T-helper 1 cell treated with Interleukin-12 subunit alpha and Interleukin-12 subunit beta and Interleukin-4 antibody, amounts not matched to agents 30 μg/mL and 1 μg/mL, for 36 hours (primary cell): ENCODE data around the gene NANOS3.

Experiments used
- H3K27ac Mint-ChIP-seq: one replicate; pipeline ENCODE4 v1.8.0; 2021; ENCODE audit warnings: mild to moderate bottlenecking, mixed read lengths
- H3K27me3 Mint-ChIP-seq: one replicate; pipeline ENCODE4 v1.8.0; 2021; ENCODE audit warnings: low read depth, mixed read lengths
- H3K36me3 Mint-ChIP-seq: one replicate; pipeline ENCODE4 v1.8.0; 2021; ENCODE audit warnings: low read depth, mixed read lengths
- H3K4me1 Mint-ChIP-seq: one replicate; pipeline ENCODE4 v1.8.0; 2021; ENCODE audit warnings: low read depth, mixed read lengths
- H3K4me3 Mint-ChIP-seq: one replicate; pipeline ENCODE4 v1.8.0; 2021; ENCODE audit warnings: mild to moderate bottlenecking, moderate library complexity, mixed read lengths
- H3K9me3 Mint-ChIP-seq: one replicate; pipeline ENCODE4 v1.8.0; 2021; ENCODE audit warnings: mixed read lengths

NANOS3 gene

DNA sequence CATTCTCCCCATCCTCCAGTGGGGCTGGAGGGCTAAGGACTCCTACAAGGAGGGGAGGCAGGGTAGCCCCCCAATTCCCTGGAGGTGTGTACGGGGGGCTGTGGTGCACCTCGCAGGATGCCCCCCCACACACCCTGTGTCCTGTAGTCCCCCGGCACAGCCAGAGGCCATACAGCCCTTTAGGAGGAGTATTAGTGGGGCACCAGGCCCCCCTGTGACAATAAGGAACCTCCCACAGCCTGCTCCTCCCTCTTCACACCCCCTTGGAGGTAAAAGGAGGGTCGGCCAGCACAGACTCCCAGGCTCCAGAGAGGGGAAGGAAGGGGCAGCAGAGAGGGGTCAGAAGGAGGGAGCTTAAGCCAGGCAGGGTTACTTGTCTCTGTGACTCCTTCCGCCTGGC, at the start of gene NANOS3:
Gene NANOS3, plus strand, starts transcription at position 301 of the 400 bp plus-strand sequence. CDS start 115 bp downstream, outside the sequence.
- H3K9me3 Mint-ChIP-seq = no peaks in the 10 kb centered on the region
- peaks cover 4% of the 10 kb centered on the region for H3K27me3 Mint-ChIP-seq
- H3K36me3 Mint-ChIP-seq = no peaks in the 10 kb centered on the region
- H3K4me1 Mint-ChIP-seq = peaks cover 17% of the 10 kb centered on the region
- no peak within 1 kb of the TSS for H3K4me3 Mint-ChIP-seq
- H3K27ac Mint-ChIP-seq = no peak within 1 kb of the TSS

DNA sequence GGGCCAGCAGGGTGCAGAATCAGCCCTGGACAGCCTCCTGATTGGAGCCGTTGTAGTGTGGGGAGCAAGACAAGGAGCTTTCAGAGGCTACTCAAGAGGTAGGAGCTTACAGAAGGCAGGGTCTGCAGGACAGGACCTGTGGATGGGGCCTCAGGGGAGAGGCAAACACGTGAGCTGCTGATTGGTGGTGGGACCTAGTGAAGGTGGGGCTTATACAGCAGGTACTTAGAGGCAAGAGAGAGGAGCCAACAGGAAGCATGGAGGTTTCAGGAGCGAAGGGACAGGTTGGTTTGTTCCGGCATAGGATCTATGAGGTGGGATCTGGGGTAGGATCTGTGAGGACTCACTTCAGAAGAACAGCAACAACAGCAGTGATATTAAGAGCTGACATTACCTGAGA, 49.3 kb upstream of the NANOS3 start:
- H3K4me1 Mint-ChIP-seq = peaks cover 11% of the 10 kb centered on the region
- peaks cover 16% of the 10 kb centered on the region for H3K36me3 Mint-ChIP-seq
- H3K27me3 Mint-ChIP-seq = no peaks in the 10 kb centered on the region
- no peaks in the 10 kb centered on the region for H3K9me3 Mint-ChIP-seq
- H3K27ac Mint-ChIP-seq = no peak overlapping the region
- no peak overlapping the region for H3K4me3 Mint-ChIP-seq

DNA sequence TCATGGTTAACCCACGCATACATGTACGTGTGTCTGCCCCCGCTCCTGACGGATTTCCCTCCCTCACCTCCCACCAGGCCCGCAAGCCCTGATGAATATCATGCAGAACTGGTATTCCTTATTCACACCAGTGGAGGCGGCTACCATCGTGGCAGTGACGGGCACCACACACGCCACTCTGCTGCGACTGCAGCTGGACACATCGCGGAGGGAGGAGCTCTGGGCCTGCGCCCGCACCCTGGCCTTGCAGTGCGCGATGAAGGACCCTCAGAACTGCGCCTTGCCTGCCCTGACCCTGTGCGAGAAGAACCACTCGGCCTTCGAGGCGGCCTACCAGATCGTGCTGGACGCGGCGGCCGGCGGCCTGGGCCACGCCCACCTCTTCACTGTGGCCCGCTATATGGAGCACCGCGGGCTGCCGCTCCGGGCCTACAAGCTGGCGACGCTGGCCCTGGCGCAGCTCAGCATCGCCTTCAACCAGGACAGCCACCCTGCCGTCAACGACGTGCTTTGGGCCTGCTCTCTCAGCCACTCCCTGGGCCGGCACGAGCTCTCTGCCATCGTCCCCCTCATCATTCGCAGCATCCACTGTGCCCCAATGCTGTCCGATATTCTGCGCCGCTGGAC, 46.7 kb upstream of the NANOS3 start:
- no peaks in the 10 kb centered on the region for H3K27me3 Mint-ChIP-seq
- no peaks in the 10 kb centered on the region for H3K9me3 Mint-ChIP-seq
- H3K36me3 Mint-ChIP-seq = peaks cover 17% of the 10 kb centered on the region
- H3K4me3 Mint-ChIP-seq = no peak overlapping the region
- H3K27ac Mint-ChIP-seq = no peak overlapping the region
- H3K4me1 Mint-ChIP-seq = peaks cover 24% of the 10 kb centered on the region

DNA sequence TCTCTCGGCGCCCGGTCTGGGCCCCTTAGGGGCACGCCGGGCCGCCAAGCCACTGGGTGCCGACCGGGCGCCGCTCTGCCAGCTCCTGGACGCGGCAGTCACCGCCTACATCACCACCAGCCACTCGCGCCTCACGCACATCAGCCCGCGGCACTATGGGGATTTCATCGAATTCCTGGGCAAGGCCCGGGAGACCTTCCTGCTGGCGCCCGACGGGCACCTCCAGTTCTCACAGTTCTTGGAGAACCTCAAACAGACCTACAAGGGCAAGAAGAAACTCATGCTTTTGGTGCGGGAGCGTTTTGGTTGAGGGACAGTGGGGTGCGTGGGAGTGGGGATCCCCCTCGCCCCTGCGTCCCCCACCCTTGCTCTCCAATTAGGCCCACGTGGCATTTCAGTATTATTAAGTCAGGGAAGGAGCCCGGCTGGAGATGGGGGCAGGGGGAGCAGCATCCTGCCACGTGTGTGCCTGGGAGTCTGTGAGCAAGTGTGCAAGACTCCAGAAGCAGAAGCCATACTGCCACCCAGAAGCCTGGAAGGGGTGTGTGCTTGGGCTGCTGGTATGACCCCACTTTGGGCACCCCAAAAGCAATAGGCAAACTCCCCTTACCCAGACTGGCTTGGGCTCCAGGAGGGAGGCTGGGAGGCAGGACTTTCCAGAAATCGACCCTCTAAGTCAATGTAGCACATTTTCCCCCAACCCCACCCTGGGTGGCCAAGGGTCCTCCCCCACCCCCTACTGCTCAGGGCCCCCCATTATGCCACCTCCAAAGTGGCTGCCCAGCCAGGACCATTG, 46.0 kb upstream of the NANOS3 start:
- Mint-ChIP-seq H3K36me3 (peaks cover 14% of the 10 kb centered on the region), H3K4me1 (peaks cover 22% of the 10 kb centered on the region), H3K27ac (no peak overlapping the region), H3K27me3 (no peaks in the 10 kb centered on the region), H3K4me3 (no peak overlapping the region), H3K9me3 (no peaks in the 10 kb centered on the region)

DNA sequence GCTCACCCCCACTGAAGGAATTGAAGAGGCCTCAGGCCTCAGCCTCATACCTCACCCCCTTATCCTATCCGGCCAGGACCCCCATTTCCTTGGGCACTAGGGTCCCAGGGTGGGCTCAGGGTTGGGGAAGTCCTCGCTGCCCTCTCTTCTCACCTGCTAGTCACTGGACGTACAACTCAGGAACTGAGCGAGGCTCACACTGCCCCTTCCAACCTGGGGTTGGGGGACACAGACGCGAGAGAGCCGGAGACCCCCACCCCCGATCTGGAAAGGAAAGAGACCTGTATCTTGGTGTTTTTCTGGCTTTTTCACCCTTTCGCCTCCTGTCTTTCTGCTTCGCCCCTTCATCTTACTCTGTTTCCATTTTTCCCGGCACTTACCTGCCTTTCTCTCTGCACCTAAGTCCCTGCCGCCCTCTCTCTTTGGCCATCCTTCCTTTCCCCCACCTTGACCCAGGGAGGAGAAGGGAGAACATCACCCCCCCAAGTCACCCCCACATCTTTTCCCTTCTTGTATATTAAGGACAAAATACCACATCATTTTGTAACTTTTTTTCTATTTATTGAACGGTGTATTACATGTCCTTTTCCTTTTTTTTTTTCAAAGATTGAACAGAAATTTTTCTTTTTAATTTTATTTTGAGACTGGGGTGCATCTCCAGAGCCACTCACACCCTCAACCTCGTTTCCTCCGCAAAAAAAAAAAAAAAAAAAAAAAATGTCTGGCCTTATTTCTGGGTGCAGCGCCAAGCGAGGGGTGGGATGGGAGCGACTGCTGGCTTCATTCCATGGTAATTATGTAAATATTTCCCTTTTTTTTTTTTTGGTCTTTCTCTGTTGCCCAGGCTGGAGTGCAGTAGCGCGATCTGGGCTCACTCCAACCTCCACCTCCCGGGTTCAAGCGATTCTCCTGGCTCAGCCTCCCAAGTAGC, 45.1 kb upstream of the NANOS3 start:
- peaks cover 11% of the 10 kb centered on the region for H3K36me3 Mint-ChIP-seq

DNA sequence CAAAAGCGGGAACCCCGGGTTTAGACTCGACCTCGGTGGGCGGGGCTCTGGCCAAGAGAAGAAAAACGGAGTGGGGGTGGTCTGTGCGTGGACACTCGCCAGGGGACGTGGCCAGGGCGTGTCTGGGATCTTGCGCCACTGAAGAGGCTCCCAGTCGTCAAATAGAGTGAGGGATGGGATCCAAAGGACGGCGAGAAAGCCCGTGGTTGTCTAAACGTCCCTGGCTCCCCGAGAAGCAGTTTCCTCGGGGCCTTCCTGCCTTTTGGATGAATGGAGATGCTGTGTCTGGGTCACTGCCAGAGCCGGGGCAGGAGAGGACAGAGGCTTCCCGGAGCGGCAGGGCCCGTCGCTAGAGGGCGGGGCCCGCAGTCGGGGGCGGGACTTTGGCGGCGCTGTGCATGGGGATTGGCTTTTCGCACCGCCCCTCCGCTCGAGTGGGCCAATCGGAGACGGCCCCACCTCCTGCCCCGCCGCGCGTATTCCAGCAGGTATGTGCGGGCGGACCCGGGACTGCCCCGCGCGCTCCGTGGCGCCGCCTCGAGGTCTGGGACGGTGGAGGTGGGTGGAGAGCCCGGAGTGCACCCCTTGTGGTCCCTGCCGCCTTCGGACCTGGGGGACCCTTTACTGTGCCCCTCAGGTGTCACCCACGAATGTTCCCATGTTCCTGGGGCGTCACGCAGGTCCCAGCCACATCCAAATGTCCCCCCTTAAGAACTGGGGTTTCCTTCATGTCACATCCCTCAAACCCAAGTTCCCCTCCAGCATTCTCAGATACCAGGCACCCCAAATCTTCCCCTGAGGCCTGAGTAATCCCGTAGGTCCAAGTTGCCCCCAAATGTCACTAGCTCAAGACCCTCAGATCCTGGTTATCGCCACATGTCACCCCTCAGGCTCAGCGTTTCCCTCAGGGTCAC, 43.3 kb upstream of the NANOS3 start:
- Mint-ChIP-seq H3K4me1 (peaks cover 33% of the 10 kb centered on the region), H3K36me3 (peaks cover 15% of the 10 kb centered on the region), H3K4me3 (peak overlapping the region; percentile 83)

More for the DNA sequence above, 45.1 kb upstream of the NANOS3 start:
- Mint-ChIP-seq H3K27ac (peak overlapping the region; percentile 69), H3K4me1 (peaks cover 24% of the 10 kb centered on the region), H3K27me3 (no peaks in the 10 kb centered on the region), H3K9me3 (no peaks in the 10 kb centered on the region), H3K4me3 (no peak overlapping the region)

DNA sequence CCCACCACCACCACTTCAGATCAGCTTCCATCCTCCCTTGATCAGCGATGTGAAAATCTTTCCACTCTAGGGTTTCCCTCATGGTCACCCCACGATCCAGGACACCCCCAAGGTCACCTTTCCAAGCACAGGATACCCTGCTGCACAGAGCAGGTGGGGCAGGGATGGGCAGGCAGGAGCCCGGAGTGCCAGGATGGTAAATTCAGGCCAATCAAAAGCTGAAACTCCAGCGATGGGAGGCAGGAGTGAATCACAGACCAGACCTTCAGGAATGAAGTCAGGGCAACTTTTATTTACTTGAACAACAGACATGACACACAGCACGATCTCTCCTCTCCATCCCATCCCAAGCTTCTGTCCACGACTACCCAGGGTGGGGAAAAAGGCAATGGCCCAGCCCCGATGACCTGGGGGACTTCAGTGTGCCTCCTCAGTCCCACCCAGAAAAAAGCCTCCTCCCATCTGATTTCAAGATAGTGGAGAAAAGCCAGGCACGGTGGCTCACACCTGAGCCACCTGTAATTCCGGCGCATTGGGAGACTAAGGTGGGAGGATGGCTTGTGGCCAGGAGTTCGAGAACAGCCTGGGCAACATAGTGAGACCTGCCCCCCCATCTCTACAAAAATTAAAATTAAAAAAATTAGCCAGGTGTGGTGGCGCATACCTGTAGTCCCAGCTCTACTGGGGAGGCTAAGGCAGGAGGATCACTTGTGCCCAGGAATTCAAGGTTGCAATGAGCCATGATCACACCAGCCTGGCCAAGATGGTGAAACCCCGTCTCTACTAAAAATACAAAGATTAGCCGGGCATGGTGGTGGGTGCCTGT, 42.5 kb upstream of the NANOS3 start:
- Mint-ChIP-seq H3K27ac (peak overlapping the region; percentile 83), H3K4me3 (peak overlapping the region; percentile 75), H3K27me3 (no peaks in the 10 kb centered on the region), H3K36me3 (peaks cover 15% of the 10 kb centered on the region), H3K4me1 (peaks cover 37% of the 10 kb centered on the region), H3K9me3 (no peaks in the 10 kb centered on the region)

More for the DNA sequence above, 43.3 kb upstream of the NANOS3 start:
- Mint-ChIP-seq H3K27me3 (no peaks in the 10 kb centered on the region), H3K27ac (peak overlapping the region; percentile 83), H3K9me3 (no peaks in the 10 kb centered on the region)

DNA sequence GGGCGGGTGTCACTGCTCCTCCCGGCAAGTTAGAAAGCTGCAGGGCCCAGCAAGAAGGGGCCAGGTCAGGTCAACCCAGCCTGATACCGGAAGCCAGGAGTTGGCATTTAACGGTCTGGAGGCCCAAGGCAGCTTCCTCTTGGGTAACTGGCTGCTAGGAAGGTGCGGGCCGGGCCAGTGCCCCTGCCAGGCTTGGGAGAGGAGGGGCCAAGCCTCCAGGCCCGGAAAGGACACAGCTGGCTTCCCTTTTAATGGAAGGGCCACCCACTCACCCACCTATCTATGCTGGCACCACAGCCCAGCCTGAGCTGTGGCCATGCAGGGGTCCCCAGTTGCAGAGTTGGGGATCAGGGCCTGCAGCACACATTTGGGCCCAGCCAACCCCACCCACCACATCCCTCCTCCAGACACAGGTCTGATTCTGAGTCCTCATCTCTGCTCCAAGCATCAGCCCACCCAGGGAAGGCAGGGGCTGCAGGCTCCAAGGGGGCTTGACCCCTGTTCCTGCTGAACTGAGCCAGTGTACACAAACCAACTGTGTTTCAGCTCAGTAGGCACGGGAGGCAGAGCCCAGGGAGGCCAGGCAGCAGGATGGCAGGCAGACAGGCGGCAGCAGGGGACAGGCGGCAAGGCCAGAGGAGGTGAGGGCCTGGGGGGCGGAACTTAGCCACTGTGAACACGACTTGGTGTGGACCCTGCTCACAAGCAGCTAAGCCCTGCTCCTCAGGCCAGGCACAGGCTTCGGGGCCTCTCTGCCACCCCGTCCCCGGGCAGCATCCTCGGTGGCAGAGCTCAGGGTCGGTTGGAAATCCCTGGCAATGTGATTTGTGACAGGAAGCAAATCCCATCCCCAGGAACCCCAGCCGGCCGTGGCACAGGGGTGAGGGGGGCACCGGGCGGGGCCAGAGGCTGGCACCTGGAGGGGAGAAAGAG, 40.9 kb upstream of the NANOS3 start:
- H3K4me3 Mint-ChIP-seq = peak overlapping the region; percentile 80
- peaks cover 22% of the 10 kb centered on the region for H3K36me3 Mint-ChIP-seq
- H3K27ac Mint-ChIP-seq = peak overlapping the region; percentile 97
- no peaks in the 10 kb centered on the region for H3K9me3 Mint-ChIP-seq
- peaks cover 43% of the 10 kb centered on the region for H3K4me1 Mint-ChIP-seq
- H3K27me3 Mint-ChIP-seq = no peaks in the 10 kb centered on the region

DNA sequence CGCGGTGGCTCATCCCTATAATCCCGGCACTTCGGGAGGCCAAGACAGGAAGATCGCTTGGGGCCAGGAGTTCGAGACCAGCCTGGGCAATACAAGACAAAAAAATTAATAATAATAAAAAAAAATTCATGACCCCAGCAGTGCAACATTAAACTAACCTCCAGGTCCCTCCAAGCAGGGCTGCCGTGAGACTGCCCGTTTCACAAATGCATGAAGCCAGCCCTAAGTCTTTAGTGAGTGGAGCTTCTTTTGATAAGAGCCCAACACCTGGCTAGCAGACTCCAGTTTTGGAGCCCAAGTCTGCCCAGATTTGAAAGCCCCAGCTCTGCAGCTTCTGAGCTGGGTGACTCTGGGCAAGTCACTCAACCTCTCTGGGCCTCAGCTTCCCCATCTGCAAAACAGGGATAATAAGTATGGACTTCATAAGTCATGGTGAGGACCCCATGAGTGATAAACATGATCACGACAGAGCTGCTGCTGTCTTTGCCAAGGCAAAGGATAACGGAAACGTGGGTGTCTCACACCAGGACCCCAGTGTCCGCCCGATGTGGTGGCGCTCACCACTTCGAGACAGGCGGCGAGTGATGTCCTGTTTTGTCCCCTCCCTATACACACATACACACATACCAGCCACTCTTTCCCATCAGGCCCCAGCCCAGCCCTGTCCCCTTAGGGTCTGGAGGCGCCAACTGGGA, 38.4 kb upstream of the NANOS3 start:
- Mint-ChIP-seq H3K27me3 (no peaks in the 10 kb centered on the region), H3K27ac (peak overlapping the region; percentile 90), H3K4me3 (peak overlapping the region; percentile 93), H3K4me1 (peaks cover 37% of the 10 kb centered on the region), H3K36me3 (peaks cover 22% of the 10 kb centered on the region), H3K9me3 (no peaks in the 10 kb centered on the region)

DNA sequence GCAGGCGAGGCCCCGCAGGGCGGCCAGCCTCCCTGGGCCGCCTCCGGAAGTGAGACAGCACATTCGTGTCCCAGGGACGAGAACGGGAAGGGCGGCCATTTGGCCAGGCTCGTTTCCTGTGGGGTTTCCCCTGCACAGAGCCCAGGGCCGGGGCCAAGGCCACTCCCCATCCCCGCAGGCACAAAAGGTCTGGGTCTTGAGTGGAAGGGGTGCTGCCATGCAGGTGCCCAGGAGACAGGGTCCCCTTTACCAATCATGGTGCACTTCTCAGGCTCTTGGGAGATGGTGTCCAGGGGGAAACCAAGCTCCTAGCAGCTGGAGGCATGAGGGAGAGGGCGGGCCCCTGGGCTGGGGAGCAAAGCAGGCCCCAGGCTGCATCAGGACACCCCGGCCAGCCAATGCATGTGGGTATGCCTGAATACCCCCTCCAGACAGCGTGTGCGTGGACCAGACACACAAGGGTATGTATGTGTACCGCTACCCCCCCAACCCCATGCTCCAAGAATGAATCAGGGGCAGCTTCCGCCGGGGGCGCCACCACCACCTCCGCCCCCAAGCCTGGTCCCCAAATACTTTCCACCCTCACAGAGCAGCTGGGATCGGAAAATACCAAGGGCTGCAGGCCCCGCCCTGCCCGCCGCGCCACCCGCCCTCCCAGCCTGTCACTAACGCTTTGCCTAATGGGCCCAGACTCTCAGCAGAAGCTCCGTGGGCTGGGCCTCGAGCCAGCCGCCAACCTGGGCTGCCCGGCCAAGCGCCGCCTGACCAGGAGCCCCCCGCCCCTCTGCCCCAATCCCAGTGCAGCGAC, 37.6 kb upstream of the NANOS3 start:
- peak overlapping the region; percentile 90 for H3K27ac Mint-ChIP-seq
- H3K9me3 Mint-ChIP-seq = no peaks in the 10 kb centered on the region
- no peaks in the 10 kb centered on the region for H3K27me3 Mint-ChIP-seq
- H3K4me3 Mint-ChIP-seq = peak overlapping the region; percentile 93
- peaks cover 35% of the 10 kb centered on the region for H3K4me1 Mint-ChIP-seq
- H3K36me3 Mint-ChIP-seq = peaks cover 18% of the 10 kb centered on the region

DNA sequence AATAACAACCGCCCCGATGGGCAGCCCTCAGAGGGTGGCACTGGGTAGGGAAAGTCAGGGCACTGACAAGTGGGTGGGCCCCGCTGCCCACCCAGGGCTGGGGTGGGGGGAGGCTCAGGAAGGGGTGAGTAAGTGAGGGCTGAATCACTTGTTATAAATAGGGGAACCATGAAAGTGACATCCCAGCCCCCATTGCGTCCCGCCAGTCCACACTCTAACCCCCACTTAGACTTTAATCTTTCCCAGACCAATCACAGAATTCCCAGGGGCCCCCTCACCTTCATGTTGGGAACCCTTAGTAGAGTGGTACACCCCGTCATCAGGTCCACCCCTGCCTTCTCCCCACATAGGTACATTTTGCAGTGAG, 37.0 kb upstream of the NANOS3 start:
- Mint-ChIP-seq H3K27ac (peak overlapping the region; percentile 92), H3K36me3 (peaks cover 16% of the 10 kb centered on the region)

More for the DNA sequence above, 37.0 kb upstream of the NANOS3 start:
- Mint-ChIP-seq H3K4me3 (peak overlapping the region; percentile 93), H3K4me1 (peaks cover 36% of the 10 kb centered on the region), H3K9me3 (no peaks in the 10 kb centered on the region), H3K27me3 (no peaks in the 10 kb centered on the region)
